ENCODE results near the gene CADPS.

DNA sequence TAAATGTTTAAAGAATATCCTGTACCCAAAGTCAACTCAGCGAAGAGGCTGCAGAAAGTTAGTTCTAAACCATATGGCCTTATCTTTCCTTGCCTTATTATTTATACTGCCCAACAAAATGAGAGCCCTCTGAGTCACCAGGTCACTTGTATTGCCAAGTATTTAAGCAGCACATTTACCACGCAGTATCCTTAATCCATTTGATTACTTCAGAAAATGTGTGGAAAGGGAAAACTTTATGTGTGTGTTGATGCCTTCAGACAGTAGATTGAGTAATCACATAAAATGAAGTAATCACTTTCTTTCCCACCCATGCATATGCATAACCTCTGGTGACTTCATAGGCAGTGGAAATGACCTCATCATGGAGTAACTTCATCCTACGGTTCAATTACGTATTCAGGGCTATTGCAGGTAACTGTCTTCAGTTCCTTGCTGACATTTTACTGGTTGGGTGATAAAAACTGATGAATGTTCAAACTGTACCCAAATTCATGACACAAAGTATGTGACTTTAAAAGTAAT lies 7.5 kb upstream of the CADPS start:
- TF ChIP-seq, protein P1, sequence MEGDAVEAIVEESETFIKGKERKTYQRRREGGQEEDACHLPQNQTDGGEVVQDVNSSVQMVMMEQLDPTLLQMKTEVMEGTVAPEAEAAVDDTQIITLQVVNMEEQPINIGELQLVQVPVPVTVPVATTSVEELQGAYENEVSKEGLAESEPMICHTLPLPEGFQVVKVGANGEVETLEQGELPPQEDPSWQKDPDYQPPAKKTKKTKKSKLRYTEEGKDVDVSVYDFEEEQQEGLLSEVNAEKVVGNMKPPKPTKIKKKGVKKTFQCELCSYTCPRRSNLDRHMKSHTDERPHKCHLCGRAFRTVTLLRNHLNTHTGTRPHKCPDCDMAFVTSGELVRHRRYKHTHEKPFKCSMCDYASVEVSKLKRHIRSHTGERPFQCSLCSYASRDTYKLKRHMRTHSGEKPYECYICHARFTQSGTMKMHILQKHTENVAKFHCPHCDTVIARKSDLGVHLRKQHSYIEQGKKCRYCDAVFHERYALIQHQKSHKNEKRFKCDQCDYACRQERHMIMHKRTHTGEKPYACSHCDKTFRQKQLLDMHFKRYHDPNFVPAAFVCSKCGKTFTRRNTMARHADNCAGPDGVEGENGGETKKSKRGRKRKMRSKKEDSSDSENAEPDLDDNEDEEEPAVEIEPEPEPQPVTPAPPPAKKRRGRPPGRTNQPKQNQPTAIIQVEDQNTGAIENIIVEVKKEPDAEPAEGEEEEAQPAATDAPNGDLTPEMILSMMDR (IDR thresholded peaks at IDR 0.05) = no peak
- TF ChIP-seq POLR2A (IDR thresholded peaks at IDR 0.05) = no peak
